Measurements from ENCODE around the gene CAB39. TPM values are rescaled to one million over a fixed set of nuclear protein-coding genes. Genes with fewer than 3 reads are reported as not detected.
"Not testable (repeated sequence)": the region's sequence is repeated elsewhere in the genome, so short reads cannot be mapped to it uniquely, and the experiment has no call there.

CAB39 gene
- total RNA-seq, 1 donor from 2014 or later: 80.9 TPM

GRCh38 chr2:230703514-230703913, 9.1 kb upstream of the CAB39 start:
- intact Hi-C loops (cut with DNase I): no loop called here
- DNase-seq: no peak
- ATAC-seq (ENCODE audit: poor library complexity): no peak

- ATAC-seq (ENCODE audit: poor library complexity) (peak; percentile 41), DNase-seq (no peak)
- intact Hi-C loops (cut with DNase I): no loop called here
Observed at GRCh38 chr2:230706053-230706521, 6.6 kb upstream of the CAB39 start.

- ATAC-seq (ENCODE audit: poor library complexity) (no peak), DNase-seq (no peak)
- intact Hi-C loops (cut with DNase I): no loop called here
Observed at GRCh38 chr2:230706966-230707365, 5.7 kb upstream of the CAB39 start.

- ATAC-seq (ENCODE audit: poor library complexity): no peak
- intact Hi-C loops (cut with DNase I): no loop called here
- DNase-seq: no peak
Observed at GRCh38 chr2:230708204-230708603, 4.4 kb upstream of the CAB39 start.

- DNase-seq (no peak), ATAC-seq (ENCODE audit: poor library complexity) (no peak)
- intact Hi-C loops (cut with DNase I): loop anchor here (5.0 kb wide), 1 partner anchor 86 kb away; no protein-coding TSS in a partner anchor
Observed at GRCh38 chr2:230711224-230711623, 1.4 kb upstream of the CAB39 start.

GRCh38 chr2:230713331-230714135, 891 bp downstream of the CAB39 start:
- DNase-seq: peak; percentile 63
- intact Hi-C loops (cut with DNase I): loop anchor here (5.0 kb wide), 1 partner anchor 84 kb away; no protein-coding TSS in a partner anchor
- peak; percentile 32 for ATAC-seq (ENCODE audit: poor library complexity)

GRCh38 chr2:230714136-230714480, 1.5 kb downstream of the CAB39 start:
- DNase-seq (no peak), ATAC-seq (ENCODE audit: poor library complexity) (no peak)
- intact Hi-C loops (cut with DNase I): loop anchor here (5.0 kb wide), 1 partner anchor 83 kb away; no protein-coding TSS in a partner anchor

GRCh38 chr2:230715201-230715600, 2.6 kb downstream of the CAB39 start:
- DNase-seq (no peak), ATAC-seq (ENCODE audit: poor library complexity) (no peak)
- intact Hi-C loops (cut with DNase I): no loop called here

GRCh38 chr2:230716588-230716987, 3.9 kb downstream of the CAB39 start:
- intact Hi-C loops (cut with DNase I): no loop called here
- ATAC-seq (ENCODE audit: poor library complexity): no peak
- no peak for DNase-seq

GRCh38 chr2:230717600-230717999, 5.0 kb downstream of the CAB39 start:
- intact Hi-C loops (cut with DNase I): no loop called here

GRCh38 chr2:230719340-230719739, 6.7 kb downstream of the CAB39 start:
- intact Hi-C loops (cut with DNase I): no loop called here
- no peak for DNase-seq
- ATAC-seq (ENCODE audit: poor library complexity): no peak

More at GRCh38 chr2:230717600-230717999, 5.0 kb downstream of the CAB39 start:
- no peak for DNase-seq
- no peak for ATAC-seq (ENCODE audit: poor library complexity)

GRCh38 chr2:230721712-230722111, 9.1 kb downstream of the CAB39 start:
- DNase-seq (no peak), ATAC-seq (ENCODE audit: poor library complexity) (no peak)
- intact Hi-C loops (cut with DNase I): no loop called here

GRCh38 chr2:230722207-230722885, 9.7 kb downstream of the CAB39 start:
- ATAC-seq (ENCODE audit: poor library complexity) (no peak), DNase-seq (no peak)
- intact Hi-C loops (cut with DNase I): no loop called here

- ATAC-seq (ENCODE audit: poor library complexity): peak; percentile 20
Observed at GRCh38 chr2:230723363-230723762, 10.7 kb downstream of the CAB39 start.

GRCh38 chr2:230724957-230725356, 12.3 kb downstream of the CAB39 start:
- DNase-seq; ATAC-seq (ENCODE audit: poor library complexity); intact Hi-C loops (cut with DNase I): not testable (repeated sequence)

More at GRCh38 chr2:230723363-230723762, 10.7 kb downstream of the CAB39 start:
- intact Hi-C loops (cut with DNase I): no loop called here
- DNase-seq: no peak

- intact Hi-C loops (cut with DNase I): no loop called here
- no peak for DNase-seq
- ATAC-seq (ENCODE audit: poor library complexity): no peak
Observed at GRCh38 chr2:230731512-230731911, 18.9 kb downstream of the CAB39 start.

- intact Hi-C loops (cut with DNase I): no loop called here
Observed at GRCh38 chr2:230732914-230733401, 20.3 kb downstream of the CAB39 start.

GRCh38 chr2:230734247-230735175, 21.9 kb downstream of the CAB39 start:
- intact Hi-C loops (cut with DNase I): no loop called here
- DNase-seq (no peak), ATAC-seq (ENCODE audit: poor library complexity) (no peak)

More at GRCh38 chr2:230732914-230733401, 20.3 kb downstream of the CAB39 start:
- ATAC-seq (ENCODE audit: poor library complexity) (no peak), DNase-seq (no peak)

GRCh38 chr2:230735884-230736283, 23.2 kb downstream of the CAB39 start:
- DNase-seq (no peak), ATAC-seq (ENCODE audit: poor library complexity) (no peak)
- intact Hi-C loops (cut with DNase I): no loop called here

All from Right ventricle myocardium superior (tissue), 1 donor.